NCI-H524 (cell line): Measurements from ENCODE around the gene PLCB3.

Experiments used
- DNase-seq, 2 experiments: peaks; one replicate each; lab custom pipeline; 2025; lab: John Stamatoyannopoulos, UW

Gene PLCB3

DNA sequence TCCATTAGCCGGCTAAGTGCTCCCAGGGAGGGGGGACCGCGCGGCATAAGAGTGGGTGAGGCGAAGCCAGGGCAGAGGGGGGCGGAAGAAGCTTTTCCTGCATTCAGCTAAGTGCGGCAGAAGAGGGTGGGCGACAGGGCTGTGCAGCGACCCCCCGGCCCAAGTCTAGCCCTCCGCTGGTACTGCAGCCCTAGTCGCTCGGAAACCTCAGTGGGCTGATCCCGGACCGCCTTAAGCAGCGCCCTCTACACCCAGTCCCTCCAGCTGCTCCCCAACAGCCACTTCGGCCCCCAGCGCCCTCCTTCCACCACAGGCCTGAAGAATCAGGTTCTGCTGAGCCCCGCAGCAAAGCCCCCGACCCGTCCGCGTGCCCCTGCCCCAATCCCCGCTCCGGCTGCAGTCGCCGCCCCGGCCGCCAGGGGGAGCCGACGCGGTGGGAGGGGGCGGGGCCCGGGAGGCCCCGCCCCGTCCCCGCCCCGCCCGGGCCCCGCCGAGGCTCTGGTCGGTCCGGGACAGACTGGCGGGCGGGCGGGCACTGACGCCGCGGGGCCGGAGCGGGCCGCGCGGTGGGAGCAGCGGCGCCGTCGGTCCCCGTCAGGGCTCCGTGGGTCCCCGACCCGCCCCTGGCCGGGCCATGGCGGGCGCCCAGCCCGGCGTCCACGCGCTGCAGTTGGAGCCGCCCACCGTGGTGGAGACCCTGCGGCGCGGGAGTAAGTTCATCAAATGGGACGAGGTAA is at the start of gene PLCB3:
Gene PLCB3 (plus strand): TSS at position 515 of the 737 bp plus-strand sequence. CDS start 120 bp downstream, at position 635.
- DNase-seq = peak in 1 of 2 experiments; percentile 59

GRCh38 chr11:64201543-64201942 is 49.8 kb upstream of the PLCB3 start:
- no peak for DNase-seq

DNA sequence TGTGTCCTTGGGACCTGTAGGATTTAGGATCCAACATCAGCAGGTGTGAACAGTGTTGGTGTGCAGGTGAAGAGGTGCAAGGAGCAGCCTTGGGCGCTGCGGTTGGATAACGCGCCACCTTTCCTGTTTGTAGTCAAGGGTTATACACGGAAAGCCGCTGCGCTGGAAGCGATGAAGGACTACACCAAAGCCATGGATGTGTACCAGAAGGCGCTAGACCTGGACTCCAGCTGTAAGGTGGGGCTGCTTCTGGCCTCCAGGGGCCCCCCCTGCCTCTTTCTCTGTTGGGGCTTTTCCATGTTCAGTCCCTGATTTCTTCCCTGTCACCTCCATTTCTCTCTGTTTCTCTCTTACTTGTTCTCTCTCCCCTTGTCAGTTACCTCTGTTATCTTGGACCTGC is 48.3 kb upstream of the PLCB3 start:
- DNase-seq = no peak

DNA sequence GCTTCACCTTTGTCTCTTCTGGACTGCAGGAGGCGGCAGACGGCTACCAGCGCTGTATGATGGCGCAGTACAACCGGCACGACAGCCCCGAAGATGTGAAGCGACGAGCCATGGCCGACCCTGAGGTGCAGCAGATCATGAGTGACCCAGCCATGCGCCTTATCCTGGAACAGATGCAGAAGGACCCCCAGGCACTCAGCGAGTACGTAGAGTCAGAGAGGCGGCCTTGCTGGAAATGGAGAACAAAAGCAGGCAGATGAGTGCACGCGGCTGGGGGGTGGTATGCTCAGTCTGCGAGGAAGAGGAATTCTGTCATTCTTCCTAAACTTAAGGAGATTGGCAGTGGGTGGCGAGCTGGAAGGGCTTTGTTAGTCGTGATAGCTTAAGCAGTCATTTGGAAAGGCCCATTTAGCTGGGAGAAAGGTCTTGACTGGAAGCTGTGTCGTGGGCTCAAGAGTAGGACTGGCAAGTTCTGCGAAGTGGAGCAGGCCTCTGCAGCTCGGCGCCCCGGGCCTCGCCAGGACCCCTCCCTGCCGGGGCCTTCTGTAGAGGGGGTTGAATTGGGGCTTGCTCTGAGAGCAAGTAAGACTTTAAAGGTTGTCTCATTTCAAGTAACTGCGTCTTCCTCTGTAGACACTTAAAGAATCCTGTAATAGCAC is 47.8 kb upstream of the PLCB3 start:
- DNase-seq = no peak

- no peak for DNase-seq
These were observed 47.3 kb upstream of the PLCB3 start for GRCh38 chr11:64204080-64204440.

DNA sequence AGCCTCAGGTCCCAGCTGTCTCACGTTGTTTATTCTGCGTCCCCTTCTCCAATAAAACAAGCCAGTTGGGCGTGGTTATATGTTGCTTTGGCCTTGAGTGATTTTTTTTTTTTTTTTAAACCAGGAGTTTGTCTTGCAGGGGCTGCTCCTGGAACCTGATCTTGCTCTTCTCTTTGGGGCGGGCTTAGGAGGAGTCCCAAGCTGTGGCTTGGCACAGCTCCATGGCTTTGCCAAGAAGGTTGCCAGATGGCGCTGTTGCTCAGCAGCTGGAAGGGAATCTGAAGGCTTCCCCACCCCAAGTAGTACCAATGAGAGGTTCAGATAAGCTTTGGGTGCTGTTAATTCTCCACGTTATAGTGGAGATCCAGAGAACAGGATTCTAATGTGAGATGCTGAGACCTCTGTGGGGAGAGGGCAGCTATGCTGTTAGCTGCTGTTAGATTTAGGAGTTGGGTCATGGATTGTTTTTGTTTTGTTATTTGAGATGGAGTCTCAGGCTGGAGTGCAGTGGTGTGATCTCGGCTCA is 46.8 kb upstream of the PLCB3 start:
- DNase-seq = peak; percentile 87 to 96

DNA sequence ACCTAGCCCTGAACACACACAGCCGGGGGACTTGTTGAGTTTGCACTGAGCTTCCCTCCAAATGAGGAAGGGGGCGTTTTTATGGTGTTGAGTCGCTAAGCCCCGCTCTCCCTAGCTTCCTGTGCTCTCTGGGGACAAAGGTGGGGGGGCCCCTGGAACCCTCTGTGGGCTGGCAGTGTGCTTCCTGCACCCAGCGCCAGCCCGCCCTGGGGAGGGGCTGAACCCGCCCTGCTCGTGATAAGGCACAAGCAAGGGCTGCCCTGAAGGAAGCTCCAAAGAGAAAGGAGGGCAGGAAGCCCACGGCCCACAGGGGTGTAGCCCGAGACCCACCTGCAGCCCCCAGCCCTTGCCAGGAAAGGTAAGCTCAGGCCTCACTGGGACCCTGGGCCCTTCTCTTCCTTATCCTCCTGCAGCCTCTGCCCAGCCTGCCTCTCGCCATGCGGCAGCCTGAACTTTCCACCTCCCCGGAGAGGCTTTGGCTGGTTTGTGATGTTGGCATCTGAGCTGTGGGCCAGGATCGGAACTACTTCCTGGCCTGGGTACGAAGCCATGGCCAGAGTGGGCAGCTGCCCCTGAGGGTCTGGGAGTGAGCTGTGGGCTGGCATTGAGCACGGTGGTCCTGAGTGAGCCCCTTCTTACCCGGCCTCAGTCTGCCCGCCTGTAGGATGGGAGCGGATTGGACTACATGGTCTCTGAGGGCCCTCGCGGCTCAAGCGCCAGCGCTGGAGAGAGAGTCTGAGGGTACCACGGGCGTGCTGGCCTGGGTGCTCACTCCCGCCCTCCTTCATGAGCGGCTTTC is 44.7 kb upstream of the PLCB3 start, which contains the start of gene FERMT3:
Gene FERMT3 (plus strand): TSS at position 265 of the 799 bp plus-strand sequence. CDS start 644 bp downstream, outside the sequence.
- DNase-seq = no peak

DNA sequence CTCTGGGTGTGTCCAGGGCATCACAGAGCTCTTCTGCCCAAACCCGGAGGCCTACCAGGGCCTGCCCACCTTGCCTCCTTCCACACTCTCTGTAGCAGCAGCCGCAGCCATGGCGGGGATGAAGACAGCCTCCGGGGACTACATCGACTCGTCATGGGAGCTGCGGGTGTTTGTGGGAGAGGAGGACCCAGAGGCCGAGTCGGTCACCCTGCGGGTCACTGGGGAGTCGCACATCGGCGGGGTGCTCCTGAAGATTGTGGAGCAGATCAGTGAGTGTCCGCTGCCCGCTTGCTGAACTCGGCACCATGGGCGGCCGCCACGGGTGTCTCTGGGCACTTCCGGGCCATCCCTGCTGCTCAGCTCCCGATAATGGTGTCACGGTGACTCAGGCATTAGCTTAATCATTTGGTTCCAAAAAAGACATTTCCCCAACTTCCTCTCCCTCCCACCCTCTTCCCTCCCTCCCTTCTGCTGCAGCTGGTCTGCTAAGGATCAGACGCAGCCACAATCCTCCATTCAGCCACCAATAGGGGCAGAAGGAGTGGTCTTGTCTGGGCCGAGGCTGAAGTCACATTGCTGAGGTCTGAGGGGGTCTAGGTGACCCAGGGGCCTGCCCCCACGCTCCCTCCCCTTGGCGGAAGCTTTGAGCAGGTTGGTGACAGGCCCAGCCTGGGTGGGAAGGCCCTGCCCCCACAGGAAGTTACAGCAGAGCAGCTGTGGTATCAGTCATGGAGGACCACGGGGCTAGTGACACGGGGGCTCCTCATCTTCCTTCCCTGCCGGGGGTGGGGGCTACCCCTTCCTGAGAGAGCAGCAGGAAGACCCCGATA is 43.9 kb upstream of the PLCB3 start:
- DNase-seq = no peak

DNA sequence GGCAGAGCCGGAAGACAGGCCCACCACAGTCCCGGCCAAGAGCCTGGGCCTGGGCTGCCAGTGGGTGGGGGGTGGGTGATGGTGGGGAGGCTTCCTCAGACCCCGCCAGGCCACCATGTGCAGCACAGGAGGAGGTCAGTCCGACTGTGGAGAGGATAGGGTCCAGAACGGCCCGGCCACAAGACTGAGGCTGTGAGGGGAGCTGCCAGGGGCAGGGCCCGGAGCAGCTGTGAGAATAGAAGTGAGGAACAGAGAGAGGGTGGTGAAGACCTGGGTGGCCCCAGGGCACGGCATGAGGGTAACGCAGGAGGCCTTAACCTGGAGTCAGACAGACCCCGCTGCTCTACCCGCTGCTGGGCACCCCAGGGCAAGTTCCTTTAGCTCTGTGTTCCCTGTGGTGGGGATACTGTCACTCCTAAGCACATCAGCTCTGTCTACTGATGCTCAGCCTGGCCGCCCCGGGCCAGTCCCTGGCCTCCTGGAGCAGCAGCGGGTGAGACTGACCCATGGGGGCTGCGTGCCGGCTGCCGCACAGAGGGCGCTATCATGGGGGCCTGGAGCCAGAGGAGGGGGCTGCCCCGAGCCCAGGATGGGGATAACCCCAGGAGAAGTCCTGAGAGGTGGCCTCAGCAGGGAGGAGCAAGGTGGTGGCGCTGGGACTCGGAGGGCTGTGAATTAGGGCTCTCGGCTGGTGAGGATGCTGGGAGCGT is 43.1 kb upstream of the PLCB3 start:
- no peak for DNase-seq

- no peak for DNase-seq
These were observed 42.4 kb upstream of the PLCB3 start for GRCh38 chr11:64208796-64209562.

DNA sequence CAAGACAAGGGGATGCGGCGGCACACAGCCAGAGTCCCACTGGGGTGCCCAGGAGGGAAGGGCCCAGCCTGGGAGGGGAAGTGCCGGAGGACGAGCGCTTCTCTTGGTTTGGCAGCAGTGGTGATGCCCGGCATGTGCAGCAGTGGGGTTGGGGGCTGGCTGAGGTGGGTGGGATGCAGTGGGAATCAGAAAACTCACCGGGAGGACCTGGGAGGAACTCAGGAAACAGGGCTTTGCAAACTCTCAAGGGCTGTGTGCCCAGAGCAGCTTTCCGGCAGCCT is 41.8 kb upstream of the PLCB3 start:
- no peak for DNase-seq

DNA sequence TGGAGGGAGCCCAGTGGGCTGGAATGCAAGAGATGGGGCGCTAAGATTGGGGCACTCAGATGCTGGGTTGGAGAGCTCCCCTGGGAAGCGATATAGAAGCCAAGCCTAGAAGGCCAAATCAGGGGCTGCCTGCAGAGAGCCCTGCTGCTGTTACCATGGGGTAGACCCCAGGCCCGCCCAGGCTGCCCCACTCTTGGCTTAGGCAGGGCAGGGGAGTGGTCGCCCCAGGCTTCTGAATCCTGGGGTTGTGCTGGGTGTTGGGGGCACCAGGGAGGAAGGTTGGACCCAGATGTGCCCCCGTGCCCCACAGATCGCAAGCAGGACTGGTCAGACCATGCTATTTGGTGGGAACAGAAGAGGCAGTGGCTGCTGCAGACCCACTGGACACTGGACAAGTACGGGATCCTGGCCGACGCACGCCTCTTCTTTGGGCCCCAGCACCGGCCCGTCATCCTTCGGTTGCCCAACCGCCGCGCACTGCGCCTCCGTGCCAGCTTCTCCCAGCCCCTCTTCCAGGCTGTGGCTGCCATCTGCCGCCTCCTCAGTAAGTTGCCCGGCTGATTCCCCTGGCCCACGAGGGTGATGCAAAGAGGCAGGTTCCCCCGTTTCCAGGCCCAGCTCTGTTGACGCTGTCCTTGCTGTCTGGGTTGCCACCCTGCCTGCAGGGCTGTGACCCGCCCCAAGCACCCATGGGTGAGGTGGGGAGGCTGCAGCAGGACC is 40.9 kb upstream of the PLCB3 start:
- DNase-seq = peak in 1 of 2 experiments; percentile 47

DNA sequence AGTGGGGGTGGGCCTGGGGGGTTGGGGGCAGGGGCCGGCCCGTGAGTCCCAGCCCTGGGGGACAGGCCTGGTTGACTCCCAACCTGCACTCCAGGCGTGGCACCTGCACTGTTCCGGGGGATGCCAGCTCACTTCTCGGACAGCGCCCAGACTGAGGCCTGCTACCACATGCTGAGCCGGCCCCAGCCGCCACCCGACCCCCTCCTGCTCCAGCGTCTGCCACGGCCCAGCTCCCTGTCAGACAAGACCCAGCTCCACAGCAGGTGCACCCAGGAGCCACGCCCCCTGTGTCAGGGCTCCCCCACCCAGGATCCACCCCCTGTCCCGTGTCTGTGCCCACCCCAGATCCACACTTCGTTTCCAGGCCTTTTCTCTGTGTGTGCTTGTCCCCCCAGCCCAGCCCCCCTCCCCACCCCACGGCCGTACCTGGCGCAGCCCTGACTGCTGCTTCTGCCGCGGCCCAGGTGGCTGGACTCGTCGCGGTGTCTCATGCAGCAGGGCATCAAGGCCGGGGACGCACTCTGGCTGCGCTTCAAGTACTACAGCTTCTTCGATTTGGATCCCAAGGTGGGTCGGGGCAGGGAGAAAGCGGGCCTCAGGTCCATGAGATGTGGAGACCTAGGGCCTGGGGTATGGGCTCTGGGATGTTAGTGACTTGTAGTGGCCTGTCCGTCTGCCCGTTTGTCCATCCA is 40.0 kb upstream of the PLCB3 start:
- DNase-seq = no peak

- DNase-seq = no peak
These were observed 34.5 kb upstream of the PLCB3 start for GRCh38 chr11:64216879-64217278.

GRCh38 chr11:64218628-64219353 is 32.5 kb upstream of the PLCB3 start:
- DNase-seq = no peak

DNA sequence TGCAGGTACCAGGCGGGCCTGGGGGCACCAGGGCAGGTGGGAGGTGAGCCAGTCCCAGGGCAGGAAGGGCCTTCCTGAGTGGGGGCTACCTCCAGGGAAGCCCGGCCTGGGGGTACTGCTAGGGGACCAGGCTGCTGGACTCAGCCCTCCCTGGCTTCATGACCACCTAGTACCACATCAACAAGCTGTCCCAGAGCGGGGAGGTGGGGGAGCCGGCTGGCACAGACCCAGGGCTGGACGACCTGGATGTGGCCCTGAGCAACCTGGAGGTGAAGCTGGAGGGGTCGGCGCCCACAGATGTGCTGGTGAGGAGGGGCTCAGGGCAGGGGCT is 32.0 kb upstream of the PLCB3 start:
- no peak for DNase-seq

GRCh38 chr11:64219755-64220154 is 31.6 kb upstream of the PLCB3 start:
- DNase-seq = no peak

GRCh38 chr11:64220271-64220670 is 31.1 kb upstream of the PLCB3 start:
- DNase-seq = no peak

- DNase-seq = no peak
These were observed 30.5 kb upstream of the PLCB3 start for GRCh38 chr11:64220798-64221197.
